HUES6 (cell line): Measurements from ENCODE around the gene PPP3CB.

Experiments
- H3K27ac ChIP-seq: 2 replicates; pipeline ENCODE4 v1.7.0; 2013; ENCODE audit warnings: low read depth, mild to moderate bottlenecking, low read length, inconsistent platforms
- H3K27me3 ChIP-seq: 2 replicates; pipeline ENCODE4 v1.6.1; 2013; ENCODE audit warnings: low read length; ENCODE audit not compliant: control insufficient read depth, insufficient read depth
- H3K36me3 ChIP-seq: 2 replicates; pipeline ENCODE4 v1.6.1; 2013; ENCODE audit warnings: low read length; ENCODE audit not compliant: control insufficient read depth, insufficient read depth
- H3K4me1 ChIP-seq: 2 replicates; pipeline ENCODE4 v1.6.1; 2013; ENCODE audit warnings: low read length; ENCODE audit not compliant: control insufficient read depth, insufficient read depth
- H3K4me3 ChIP-seq: 2 replicates; pipeline ENCODE4 v1.5.1; 2013; ENCODE audit warnings: low read depth, low read length
- H3K9ac ChIP-seq: one replicate; pipeline ENCODE4 v1.6.1; 2013; ENCODE audit warnings: mild to moderate bottlenecking, low read length
- H3K9me3 ChIP-seq: 2 replicates; pipeline ENCODE4 v1.6.1; 2013; ENCODE audit warnings: low read depth, low read length; ENCODE audit not compliant: control insufficient read depth, insufficient read depth

PPP3CB gene

GRCh38 chr10:73495884-73496674 is at the start of gene PPP3CB:
TSS of gene PPP3CB (minus strand) at chr10:73496024. CDS start at chr10:73495889, 135 bp downstream.
- Histone ChIP-seq H3K4me3 (peak within 1 kb of the TSS; percentile 98), H3K4me1 (peaks cover 11% of the 10 kb centered on the region)

GRCh38 chr10:73545357-73545756 is 49.5 kb upstream of the PPP3CB start:
- Histone ChIP-seq H3K9ac (no peak overlapping the region), H3K27ac (no peak overlapping the region), H3K27me3 (no peaks in the 10 kb centered on the region), H3K4me3 (no peak overlapping the region), H3K36me3 (peaks cover 36% of the 10 kb centered on the region), H3K4me1 (no peaks in the 10 kb centered on the region), H3K9me3 (no peaks in the 10 kb centered on the region)

More at GRCh38 chr10:73495884-73496674, at the start of gene PPP3CB:
- Histone ChIP-seq H3K27me3 (no peaks in the 10 kb centered on the region), H3K9me3 (no peaks in the 10 kb centered on the region), H3K27ac (peak within 1 kb of the TSS; percentile 80; the same call in 1 of the 2 replicates), H3K36me3 (peaks cover 36% of the 10 kb centered on the region), H3K9ac (peak within 1 kb of the TSS; percentile 90)

GRCh38 chr10:73537709-73538108 is 41.9 kb upstream of the PPP3CB start:
- no peak overlapping the region for H3K27ac ChIP-seq
- H3K9me3 ChIP-seq: no peaks in the 10 kb centered on the region
- no peak overlapping the region for H3K9ac ChIP-seq
- no peaks in the 10 kb centered on the region for H3K27me3 ChIP-seq
- H3K4me3 ChIP-seq: no peak overlapping the region
- peaks cover 50% of the 10 kb centered on the region for H3K36me3 ChIP-seq
- H3K4me1 ChIP-seq: no peaks in the 10 kb centered on the region

GRCh38 chr10:73537288-73537687 is 41.5 kb upstream of the PPP3CB start:
- Histone ChIP-seq H3K36me3 (peaks cover 50% of the 10 kb centered on the region), H3K27ac (no peak overlapping the region)

GRCh38 chr10:73534857-73535256 is 39.0 kb upstream of the PPP3CB start:
- Histone ChIP-seq H3K36me3 (peaks cover 39% of the 10 kb centered on the region), H3K4me3 (no peak overlapping the region)

More at GRCh38 chr10:73537288-73537687, 41.5 kb upstream of the PPP3CB start:
- Histone ChIP-seq H3K4me3 (no peak overlapping the region), H3K4me1 (no peaks in the 10 kb centered on the region), H3K9ac (no peak overlapping the region), H3K27me3 (no peaks in the 10 kb centered on the region), H3K9me3 (no peaks in the 10 kb centered on the region)

GRCh38 chr10:73529089-73529832 is 33.4 kb upstream of the PPP3CB start:
- no peak overlapping the region for H3K9ac ChIP-seq
- no peaks in the 10 kb centered on the region for H3K27me3 ChIP-seq
- no peaks in the 10 kb centered on the region for H3K9me3 ChIP-seq
- H3K36me3 ChIP-seq: peaks cover 42% of the 10 kb centered on the region
- H3K27ac ChIP-seq: no peak overlapping the region
- no peak overlapping the region for H3K4me3 ChIP-seq
- H3K4me1 ChIP-seq: no peaks in the 10 kb centered on the region

More at GRCh38 chr10:73534857-73535256, 39.0 kb upstream of the PPP3CB start:
- Histone ChIP-seq H3K9ac (no peak overlapping the region), H3K4me1 (no peaks in the 10 kb centered on the region), H3K27ac (no peak overlapping the region), H3K27me3 (no peaks in the 10 kb centered on the region), H3K9me3 (no peaks in the 10 kb centered on the region)

- Histone ChIP-seq H3K4me1 (no peaks in the 10 kb centered on the region), H3K36me3 (peaks cover 75% of the 10 kb centered on the region)
Observed at GRCh38 chr10:73522263-73522662, 26.4 kb upstream of the PPP3CB start.

GRCh38 chr10:73519336-73519735 is 23.5 kb upstream of the PPP3CB start:
- Histone ChIP-seq H3K36me3 (peaks cover 80% of the 10 kb centered on the region), H3K27ac (no peak overlapping the region), H3K27me3 (no peaks in the 10 kb centered on the region), H3K9ac (no peak overlapping the region), H3K4me3 (no peak overlapping the region), H3K4me1 (no peaks in the 10 kb centered on the region), H3K9me3 (no peaks in the 10 kb centered on the region)

More at GRCh38 chr10:73522263-73522662, 26.4 kb upstream of the PPP3CB start:
- Histone ChIP-seq H3K4me3 (no peak overlapping the region), H3K9ac (no peak overlapping the region), H3K27me3 (no peaks in the 10 kb centered on the region), H3K27ac (no peak overlapping the region), H3K9me3 (no peaks in the 10 kb centered on the region)

GRCh38 chr10:73517166-73517888 is 21.5 kb upstream of the PPP3CB start:
- H3K9ac ChIP-seq: no peak overlapping the region
- H3K36me3 ChIP-seq: peaks cover 70% of the 10 kb centered on the region
- no peak overlapping the region for H3K4me3 ChIP-seq

GRCh38 chr10:73512207-73512743 is 16.5 kb upstream of the PPP3CB start:
- no peaks in the 10 kb centered on the region for H3K9me3 ChIP-seq
- H3K27ac ChIP-seq: no peak overlapping the region

More at GRCh38 chr10:73517166-73517888, 21.5 kb upstream of the PPP3CB start:
- Histone ChIP-seq H3K4me1 (no peaks in the 10 kb centered on the region), H3K27me3 (no peaks in the 10 kb centered on the region), H3K9me3 (no peaks in the 10 kb centered on the region), H3K27ac (no peak overlapping the region)

More at GRCh38 chr10:73512207-73512743, 16.5 kb upstream of the PPP3CB start:
- no peaks in the 10 kb centered on the region for H3K27me3 ChIP-seq
- H3K36me3 ChIP-seq: peaks cover 24% of the 10 kb centered on the region
- H3K9ac ChIP-seq: no peak overlapping the region
- H3K4me1 ChIP-seq: no peaks in the 10 kb centered on the region
- no peak overlapping the region for H3K4me3 ChIP-seq
